Left ventricle myocardium superior (tissue), 1 donor: ENCODE measurements around the gene ARHGAP15. TPM values are rescaled to one million over a fixed set of nuclear protein-coding genes. Genes with fewer than 3 reads are reported as not detected.

Source experiments
- ATAC-seq: fragments of 200-7000 bp; cut with Tn5 transposase; one replicate; pipeline ENCODE4 v1.9.1; 2020; ENCODE audit warnings: mild to moderate bottlenecking, moderate library complexity
- DNase-seq: peaks from one replicate; pipeline ENCODE4 v3.0.0-alpha.2; 2020
- intact Hi-C: fragments of 100-400 bp; cut with micrococcal nuclease; formaldehyde crosslinking; loops from one replicate; pipeline ENCODE4 v1.11.0; 2022
- total RNA-seq: library from RNA; stranded (reverse); fragmentation: NEBNext Ultra II Directional; extraction: Animal tissue kit (Norgen Biotek cat#: 25700); gene quantifications from one replicate; pipeline ENCODE4 v1.2.1, GENCODE V29; 2021
- donor health status: DM: no; HTN: yes; CAD: no; lungs with severe emphysema.

The ARHGAP15 gene
- total RNA-seq, 1 donor from 2014 or later, result 4.2 TPM

- ATAC-seq (no peak), DNase-seq (no peak)
- intact Hi-C loops, result no loop called here
These were observed 168.0 kb downstream of the ARHGAP15 start for GRCh38 chr2:143297182-143297581.

DNA sequence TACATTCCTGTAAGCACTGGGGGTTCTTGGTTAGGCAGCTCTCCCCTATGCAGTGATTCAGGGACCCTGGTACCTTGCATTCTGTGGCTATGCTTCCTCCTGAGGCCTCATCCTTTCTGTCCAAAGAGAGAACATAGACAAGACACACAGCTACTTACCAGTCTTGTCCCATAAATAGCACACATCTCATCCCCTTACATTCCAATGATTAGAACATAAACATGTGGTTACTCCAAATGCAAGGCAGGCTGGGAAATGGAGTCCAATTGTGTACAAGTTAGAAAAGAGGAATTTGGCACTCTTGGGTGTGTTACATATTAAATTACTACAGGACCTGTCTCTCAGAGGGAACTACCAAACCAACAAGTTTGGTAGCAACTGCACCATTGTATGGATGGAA lies 171.3 kb downstream of the ARHGAP15 start:
- no peak for DNase-seq
- no peak for ATAC-seq
- intact Hi-C loops, result no loop called here

DNA sequence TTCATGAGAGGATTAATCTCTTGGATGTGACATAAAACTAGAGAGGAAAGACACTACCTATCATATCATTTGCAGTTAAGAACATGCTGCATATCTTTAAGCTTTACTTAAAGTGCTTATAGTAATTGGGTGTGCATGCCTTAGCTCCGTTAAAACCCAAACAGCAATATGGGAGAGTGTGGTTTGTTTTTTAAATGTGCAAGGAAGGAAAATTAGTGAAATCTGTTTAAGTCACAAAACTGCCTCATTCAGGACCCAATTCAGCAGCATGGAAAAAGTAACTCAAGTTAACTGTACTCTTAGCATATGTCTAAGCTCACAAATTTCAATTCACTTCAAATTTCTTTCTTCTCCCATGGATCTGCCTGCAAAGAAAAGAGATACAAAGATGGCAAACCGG lies 182.2 kb downstream of the ARHGAP15 start:
- no peak for ATAC-seq
- intact Hi-C loops, result no loop called here
- DNase-seq, result no peak

GRCh38 chr2:143312441-143312840 lies 183.2 kb downstream of the ARHGAP15 start:
- intact Hi-C loops, result no loop called here
- DNase-seq (no peak), ATAC-seq (no peak)

DNA sequence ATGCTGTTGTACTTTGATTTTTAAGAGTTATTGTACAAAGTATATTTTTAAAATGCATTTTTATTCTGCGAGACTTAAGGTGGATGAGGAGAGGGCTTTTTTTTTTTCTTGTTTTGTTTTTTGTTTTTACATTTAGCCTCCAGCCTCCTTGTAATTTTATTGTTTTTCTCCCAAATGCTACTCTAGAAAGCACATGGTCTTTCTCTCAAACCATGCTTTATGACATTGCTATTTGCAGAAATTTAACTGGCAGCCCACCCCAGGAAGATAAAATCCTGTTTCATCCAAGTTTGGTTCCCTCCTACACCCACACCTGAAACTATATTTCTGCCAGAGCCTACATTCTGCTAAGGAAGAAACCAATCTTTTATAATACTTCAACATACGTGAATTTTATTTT lies 184.6 kb downstream of the ARHGAP15 start:
- ATAC-seq, result no peak
- intact Hi-C loops, result no loop called here

GRCh38 chr2:143321994-143322393 lies 192.8 kb downstream of the ARHGAP15 start:
- ATAC-seq, result no peak
- intact Hi-C loops, result no loop called here
- no peak for DNase-seq

More for the DNA sequence above, 184.6 kb downstream of the ARHGAP15 start:
- DNase-seq, result no peak

DNA sequence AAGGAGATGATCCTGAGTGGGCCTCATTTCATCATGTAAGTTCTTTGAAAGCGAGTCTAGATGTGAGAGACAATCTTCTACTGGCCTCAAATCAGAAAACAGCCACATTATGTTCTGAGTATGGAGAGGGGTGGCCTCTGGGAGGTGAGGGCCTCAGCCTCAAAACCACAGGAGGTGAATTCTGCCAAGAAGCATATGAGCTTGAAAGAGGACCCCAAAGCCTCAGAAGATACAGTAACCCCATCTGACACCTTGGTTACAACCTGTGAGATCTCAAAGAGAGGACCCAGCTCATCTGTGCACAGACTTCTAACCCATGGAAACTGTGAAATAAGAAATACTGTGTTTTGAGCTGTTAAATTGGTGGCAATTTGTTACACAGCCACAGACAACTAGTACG lies 200.1 kb downstream of the ARHGAP15 start:
- no peak for DNase-seq
- no peak for ATAC-seq
- intact Hi-C loops, result no loop called here

GRCh38 chr2:143333168-143333791 lies 204.1 kb downstream of the ARHGAP15 start:
- ATAC-seq, result no peak
- intact Hi-C loops, result no loop called here
- DNase-seq, result no peak

DNA sequence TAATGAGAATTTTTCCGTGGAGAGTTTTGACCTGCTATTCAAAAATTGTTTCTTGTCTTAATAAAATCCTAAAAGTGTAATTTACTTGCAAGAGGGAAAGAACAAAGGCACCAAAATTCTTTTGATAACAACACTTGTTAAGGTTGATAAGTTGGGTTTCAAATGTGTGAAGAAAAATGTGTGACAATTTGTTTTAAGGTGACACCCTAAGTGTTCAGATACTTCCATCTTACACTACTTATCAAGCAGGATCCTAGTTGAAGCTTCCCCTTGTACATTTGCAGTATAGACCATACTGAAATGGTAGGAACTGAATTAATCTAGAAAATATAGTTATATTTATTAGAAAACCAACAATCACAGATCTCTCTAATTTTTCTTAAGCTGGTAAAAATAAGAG lies 204.6 kb downstream of the ARHGAP15 start:
- DNase-seq, result no peak
- ATAC-seq, result no peak
- intact Hi-C loops, result no loop called here

DNA sequence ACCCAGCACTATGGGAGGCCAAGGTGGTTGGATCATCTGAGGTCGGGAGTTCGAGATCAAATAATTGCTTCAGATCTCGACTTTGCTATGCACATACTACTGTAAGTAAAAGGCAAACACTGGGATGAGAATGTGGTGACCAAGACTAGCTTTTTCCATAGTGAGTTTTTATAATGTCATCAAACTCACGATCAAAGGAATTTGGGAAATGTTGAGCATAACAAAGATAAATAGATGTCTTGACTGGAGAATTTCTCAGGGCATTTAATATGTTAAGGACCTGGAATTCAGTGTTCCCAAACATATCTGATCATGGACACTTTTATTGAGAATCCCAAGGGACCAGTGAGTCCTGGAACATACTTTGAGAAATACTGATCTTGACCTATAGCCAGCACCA lies 205.6 kb downstream of the ARHGAP15 start:
- DNase-seq, result no peak
- intact Hi-C loops, result no loop called here
- ATAC-seq, result no peak

DNA sequence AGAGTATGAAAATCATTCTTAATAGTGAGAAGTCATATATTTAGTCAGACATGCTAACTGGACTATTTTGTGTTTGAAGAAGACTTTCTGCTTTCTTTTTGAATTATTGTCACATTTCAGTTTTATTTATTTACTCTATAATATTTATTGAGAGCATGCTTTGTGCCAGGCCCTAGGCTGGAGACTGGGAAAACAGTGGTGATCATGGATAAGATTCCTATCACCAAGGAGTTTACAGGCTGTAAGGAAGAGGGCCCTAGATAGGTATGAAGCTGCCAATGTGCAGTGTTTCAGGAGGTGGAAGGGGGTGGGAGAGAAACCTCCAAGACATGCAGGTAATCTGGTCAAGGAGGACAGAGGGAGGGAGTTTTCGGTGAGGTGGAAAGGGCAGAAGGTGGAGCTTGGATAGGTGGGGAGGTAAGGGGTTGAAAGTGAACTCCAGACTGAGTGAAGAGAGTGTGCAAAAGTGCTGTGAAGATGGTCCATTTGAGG lies 207.5 kb downstream of the ARHGAP15 start:
- ATAC-seq, result no peak
- intact Hi-C loops, result no loop called here
- DNase-seq, result no peak

DNA sequence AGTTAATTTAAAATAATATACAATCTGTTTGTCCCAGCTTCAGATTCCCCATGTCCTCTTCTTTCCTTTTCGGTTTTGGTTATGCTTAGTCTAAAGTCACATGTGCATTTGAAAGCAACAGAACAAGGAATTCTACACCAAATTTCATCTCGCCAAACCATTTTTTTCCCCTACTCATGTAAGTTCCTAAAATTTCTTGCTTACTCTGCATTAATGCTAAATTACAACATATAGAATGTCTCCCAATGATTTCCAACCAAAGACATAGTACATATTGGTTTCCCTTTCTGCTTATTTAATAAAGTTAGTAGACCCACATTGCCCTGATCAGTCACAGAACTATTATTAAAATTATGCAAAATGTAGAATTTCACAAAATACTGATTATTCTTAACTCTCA lies 212.3 kb downstream of the ARHGAP15 start:
- intact Hi-C loops, result no loop called here
- DNase-seq (no peak), ATAC-seq (no peak)

DNA sequence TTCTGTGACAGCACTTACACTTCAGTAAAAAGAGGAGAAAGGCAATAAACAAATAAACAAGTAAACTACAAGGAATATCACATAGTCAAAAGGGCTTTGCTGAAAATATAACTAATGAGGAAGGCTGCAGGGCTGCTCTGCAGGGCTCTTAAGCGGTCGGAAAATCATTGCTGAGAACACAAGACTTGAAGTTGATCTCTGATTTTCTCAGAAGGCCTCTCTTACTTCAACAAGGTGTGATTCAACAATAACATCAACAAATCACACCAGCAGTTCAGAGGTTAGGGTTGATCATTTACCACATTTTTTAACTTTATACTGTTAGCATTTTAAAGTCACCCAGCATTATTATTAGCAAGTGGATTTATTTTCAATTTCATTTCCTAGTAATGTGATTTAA lies 215.6 kb downstream of the ARHGAP15 start:
- intact Hi-C loops, result no loop called here
- ATAC-seq (no peak), DNase-seq (no peak)

DNA sequence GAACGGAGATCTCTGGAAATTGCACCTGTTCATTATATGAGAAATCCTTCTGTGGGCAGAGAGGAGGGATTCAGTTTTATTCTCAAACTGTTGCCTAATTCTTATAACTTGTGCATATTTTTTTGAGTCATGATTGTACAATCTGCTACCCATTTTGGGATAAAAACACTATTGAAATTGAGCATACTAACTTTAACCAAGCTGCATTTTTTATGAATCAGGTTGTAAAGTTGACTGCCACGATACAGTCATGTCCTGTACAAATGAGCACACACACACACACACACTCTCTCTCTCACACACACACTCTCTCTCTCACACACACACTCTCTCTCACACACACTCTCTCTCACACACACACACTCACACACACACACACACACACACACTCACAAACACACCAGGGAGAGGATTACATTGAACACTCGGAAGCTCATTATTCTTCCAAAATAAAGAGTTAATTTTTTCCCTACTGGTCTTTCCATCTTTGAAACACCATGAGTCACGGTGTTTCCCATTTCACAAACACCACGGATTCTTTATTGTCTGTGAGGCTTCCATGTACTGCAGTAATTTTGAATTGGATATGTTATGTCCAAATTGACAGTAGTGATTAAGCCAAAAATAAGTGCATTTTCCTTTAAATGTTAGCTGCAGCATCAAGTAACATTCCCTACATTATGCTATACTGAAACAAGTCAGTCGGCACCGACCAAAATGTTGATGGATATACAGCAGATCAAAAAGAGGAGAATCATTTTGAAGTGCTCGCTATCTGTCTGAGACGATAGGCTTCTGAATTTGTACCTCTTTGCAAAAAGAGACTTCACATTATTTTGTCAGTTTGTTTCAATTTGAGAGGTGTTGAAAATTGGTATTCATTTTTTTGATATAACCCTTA lies 216.9 kb downstream of the ARHGAP15 start:
- ATAC-seq (no peak), DNase-seq (no peak)
- intact Hi-C loops, result no loop called here

GRCh38 chr2:143347271-143347695 lies 218.1 kb downstream of the ARHGAP15 start:
- intact Hi-C loops, result no loop called here
- DNase-seq, result no peak
- no peak for ATAC-seq

- no peak for DNase-seq
- ATAC-seq, result no peak
- intact Hi-C loops, result no loop called here
These were observed 218.7 kb downstream of the ARHGAP15 start for GRCh38 chr2:143347901-143348414.

DNA sequence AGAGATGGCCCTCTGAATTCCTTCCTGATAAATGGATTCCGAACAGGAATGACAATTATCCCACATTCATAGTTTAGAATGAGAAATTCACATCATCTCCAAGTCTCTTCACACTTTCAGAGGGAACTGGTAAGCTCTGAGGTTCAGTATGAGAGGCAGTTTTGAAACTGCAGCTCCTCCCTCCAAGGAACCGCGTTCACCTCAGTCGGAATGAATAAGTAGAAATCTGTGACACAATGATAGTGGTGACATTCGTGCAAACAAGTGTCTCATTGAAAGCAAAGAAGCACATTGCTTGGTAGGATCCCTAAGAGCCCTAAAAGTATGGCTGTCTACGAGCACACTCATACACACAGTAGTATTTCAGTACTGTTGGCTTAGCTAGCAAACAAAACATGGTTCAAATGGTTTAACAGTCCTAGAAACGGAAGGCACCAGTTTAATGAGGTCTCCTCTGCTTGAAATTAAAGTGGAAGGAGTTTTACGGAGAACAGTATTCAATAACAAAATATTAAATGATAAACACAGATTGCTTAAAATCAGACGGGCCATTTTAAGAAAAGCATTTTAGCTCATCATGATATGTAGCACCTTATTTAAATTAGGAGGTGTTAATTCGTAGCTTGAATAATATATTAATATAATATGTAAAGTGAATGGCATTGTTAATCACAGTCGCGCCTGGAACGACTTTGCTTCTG lies 225.0 kb downstream of the ARHGAP15 start:
- intact Hi-C loops, result no loop called here
- ATAC-seq, result no peak
- no peak for DNase-seq

- intact Hi-C loops, result no loop called here
- ATAC-seq (no peak), DNase-seq (no peak)
These were observed 226.7 kb downstream of the ARHGAP15 start for GRCh38 chr2:143355870-143356269.

DNA sequence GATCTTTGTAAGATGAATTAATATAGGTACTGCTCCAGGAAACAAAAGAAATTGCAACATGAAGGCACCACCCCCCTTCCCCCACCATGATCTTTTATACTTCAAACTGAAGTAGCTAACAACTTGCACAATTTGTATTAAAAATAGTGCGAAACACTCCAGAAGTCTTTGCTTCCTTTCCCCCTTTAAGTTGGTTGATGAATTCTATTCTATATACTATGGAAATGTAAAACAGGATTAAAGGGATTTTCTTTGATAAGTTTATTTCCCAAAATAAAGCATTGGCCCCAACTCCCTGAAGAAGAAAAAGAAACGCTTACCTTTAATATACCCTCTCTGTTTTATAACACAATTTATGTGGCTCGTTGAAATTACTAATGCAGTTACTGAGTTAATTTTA lies 227.1 kb downstream of the ARHGAP15 start:
- DNase-seq (no peak), ATAC-seq (no peak)
- intact Hi-C loops, result no loop called here
